Measurements from ENCODE around the gene CGB8.
"Not testable (repeated sequence)": the region's sequence is repeated elsewhere in the genome, so short reads cannot be mapped to it uniquely, and the experiment has no call there.

CGB8 gene

GRCh38 chr19:49049011-49049410 is at the start of gene CGB8:
CGB8 (minus strand) TSS chr19:49049111; CDS start chr19:49048739, 372 bp downstream.
- not testable (repeated sequence) for H3K27me3 ChIP-seq (ENCODE audit: insufficient read depth, low read length); H3K9me3 ChIP-seq (ENCODE audit: insufficient read depth, low read depth, low read length); H3K9ac ChIP-seq (ENCODE audit: low read depth, low read length); H3K4me3 ChIP-seq (ENCODE audit: low read length); H3K4me1 ChIP-seq (ENCODE audit: insufficient read depth, low read length); H3K36me3 ChIP-seq (ENCODE audit: insufficient read depth, low read depth, low read length); H3K27ac ChIP-seq (ENCODE audit: low read length)

GRCh38 chr19:49097453-49098288 is 48.8 kb upstream of the CGB8 start:
- H3K9me3 ChIP-seq (ENCODE audit: insufficient read depth, low read depth, low read length) = no peaks in the 10 kb centered on the region
- no peak overlapping the region for H3K4me3 ChIP-seq (ENCODE audit: low read length)
- H3K4me1 ChIP-seq (ENCODE audit: insufficient read depth, low read length) = no peaks in the 10 kb centered on the region
- peaks cover 96% of the 10 kb centered on the region for H3K36me3 ChIP-seq (ENCODE audit: insufficient read depth, low read depth, low read length)
- H3K9ac ChIP-seq (ENCODE audit: low read depth, low read length) = no peak overlapping the region
- H3K27me3 ChIP-seq (ENCODE audit: insufficient read depth, low read length) = no peaks in the 10 kb centered on the region
- H3K27ac ChIP-seq (ENCODE audit: low read length) = no peak overlapping the region

- H3K4me1 ChIP-seq (ENCODE audit: insufficient read depth, low read length) = no peaks in the 10 kb centered on the region
- H3K27ac ChIP-seq (ENCODE audit: low read length) = no peak overlapping the region
- no peaks in the 10 kb centered on the region for H3K9me3 ChIP-seq (ENCODE audit: insufficient read depth, low read depth, low read length)
- peaks cover 99% of the 10 kb centered on the region for H3K36me3 ChIP-seq (ENCODE audit: insufficient read depth, low read depth, low read length)
- no peak overlapping the region for H3K4me3 ChIP-seq (ENCODE audit: low read length)
- H3K9ac ChIP-seq (ENCODE audit: low read depth, low read length) = no peak overlapping the region
- H3K27me3 ChIP-seq (ENCODE audit: insufficient read depth, low read length) = no peaks in the 10 kb centered on the region
Measured at GRCh38 chr19:49094505-49095482, 45.9 kb upstream of the CGB8 start.

GRCh38 chr19:49092686-49093085 is 43.8 kb upstream of the CGB8 start:
- H3K27ac ChIP-seq (ENCODE audit: low read length) = no peak overlapping the region
- H3K9ac ChIP-seq (ENCODE audit: low read depth, low read length) = no peak overlapping the region
- H3K36me3 ChIP-seq (ENCODE audit: insufficient read depth, low read depth, low read length) = peaks cover 97% of the 10 kb centered on the region
- H3K9me3 ChIP-seq (ENCODE audit: insufficient read depth, low read depth, low read length) = no peaks in the 10 kb centered on the region
- no peak overlapping the region for H3K4me3 ChIP-seq (ENCODE audit: low read length)
- H3K27me3 ChIP-seq (ENCODE audit: insufficient read depth, low read length) = no peaks in the 10 kb centered on the region
- no peaks in the 10 kb centered on the region for H3K4me1 ChIP-seq (ENCODE audit: insufficient read depth, low read length)

- Histone ChIP-seq H3K9ac (ENCODE audit: low read depth, low read length) (no peak overlapping the region), H3K27ac (ENCODE audit: low read length) (no peak overlapping the region), H3K4me3 (ENCODE audit: low read length) (no peak overlapping the region), H3K36me3 (ENCODE audit: insufficient read depth, low read depth, low read length) (peaks cover 97% of the 10 kb centered on the region), H3K27me3 (ENCODE audit: insufficient read depth, low read length) (no peaks in the 10 kb centered on the region), H3K9me3 (ENCODE audit: insufficient read depth, low read depth, low read length) (no peaks in the 10 kb centered on the region), H3K4me1 (ENCODE audit: insufficient read depth, low read length) (no peaks in the 10 kb centered on the region)
Measured at GRCh38 chr19:49091391-49092038, 42.6 kb upstream of the CGB8 start.

GRCh38 chr19:49086296-49086695 is 37.4 kb upstream of the CGB8 start:
- Histone ChIP-seq H3K36me3 (ENCODE audit: insufficient read depth, low read depth, low read length) (peaks cover 49% of the 10 kb centered on the region), H3K4me1 (ENCODE audit: insufficient read depth, low read length) (no peaks in the 10 kb centered on the region), H3K9ac (ENCODE audit: low read depth, low read length) (peak overlapping the region; percentile 85), H3K9me3 (ENCODE audit: insufficient read depth, low read depth, low read length) (no peaks in the 10 kb centered on the region), H3K27ac (ENCODE audit: low read length) (peak overlapping the region; percentile 16), H3K4me3 (ENCODE audit: low read length) (peak overlapping the region; percentile 84), H3K27me3 (ENCODE audit: insufficient read depth, low read length) (no peaks in the 10 kb centered on the region)

GRCh38 chr19:49085868-49086232 is 36.9 kb upstream of the CGB8 start:
- H3K36me3 ChIP-seq (ENCODE audit: insufficient read depth, low read depth, low read length) = peaks cover 44% of the 10 kb centered on the region
- peak overlapping the region; percentile 85 for H3K9ac ChIP-seq (ENCODE audit: low read depth, low read length)
- H3K9me3 ChIP-seq (ENCODE audit: insufficient read depth, low read depth, low read length) = no peaks in the 10 kb centered on the region
- no peaks in the 10 kb centered on the region for H3K27me3 ChIP-seq (ENCODE audit: insufficient read depth, low read length)
- no peaks in the 10 kb centered on the region for H3K4me1 ChIP-seq (ENCODE audit: insufficient read depth, low read length)
- H3K27ac ChIP-seq (ENCODE audit: low read length) = peak overlapping the region; percentile 68
- peak overlapping the region; percentile 84 for H3K4me3 ChIP-seq (ENCODE audit: low read length)

GRCh38 chr19:49085020-49085867 is 36.3 kb upstream of the CGB8 start, which contains the start of gene SNRNP70:
SNRNP70 (plus strand) TSS chr19:49085451; CDS start chr19:49086415, 964 bp downstream.
- peak within 1 kb of the TSS; percentile 85 for H3K9ac ChIP-seq (ENCODE audit: low read depth, low read length)
- peaks cover 38% of the 10 kb centered on the region for H3K36me3 ChIP-seq (ENCODE audit: insufficient read depth, low read depth, low read length)
- H3K4me1 ChIP-seq (ENCODE audit: insufficient read depth, low read length) = no peaks in the 10 kb centered on the region
- H3K27ac ChIP-seq (ENCODE audit: low read length) = peak within 1 kb of the TSS; percentile 68
- no peaks in the 10 kb centered on the region for H3K9me3 ChIP-seq (ENCODE audit: insufficient read depth, low read depth, low read length)
- H3K27me3 ChIP-seq (ENCODE audit: insufficient read depth, low read length) = no peaks in the 10 kb centered on the region
- H3K4me3 ChIP-seq (ENCODE audit: low read length) = peak within 1 kb of the TSS; percentile 84

GRCh38 chr19:49084206-49085019 is 35.5 kb upstream of the CGB8 start:
- no peaks in the 10 kb centered on the region for H3K27me3 ChIP-seq (ENCODE audit: insufficient read depth, low read length)
- no peaks in the 10 kb centered on the region for H3K4me1 ChIP-seq (ENCODE audit: insufficient read depth, low read length)
- peak overlapping the region; percentile 84 for H3K4me3 ChIP-seq (ENCODE audit: low read length)
- H3K9ac ChIP-seq (ENCODE audit: low read depth, low read length) = peak overlapping the region; percentile 85; the same call in 1 of the 2 replicates
- no peaks in the 10 kb centered on the region for H3K9me3 ChIP-seq (ENCODE audit: insufficient read depth, low read depth, low read length)
- no peak overlapping the region for H3K27ac ChIP-seq (ENCODE audit: low read length)
- H3K36me3 ChIP-seq (ENCODE audit: insufficient read depth, low read depth, low read length) = peaks cover 30% of the 10 kb centered on the region

- no peaks in the 10 kb centered on the region for H3K9me3 ChIP-seq (ENCODE audit: insufficient read depth, low read depth, low read length)
Measured at GRCh38 chr19:49081273-49081672, 32.4 kb upstream of the CGB8 start.

More at GRCh38 chr19:49081273-49081672, 32.4 kb upstream of the CGB8 start:
- no peak overlapping the region for H3K9ac ChIP-seq (ENCODE audit: low read depth, low read length)
- H3K4me3 ChIP-seq (ENCODE audit: low read length) = no peak overlapping the region
- H3K27ac ChIP-seq (ENCODE audit: low read length) = no peak overlapping the region
- H3K27me3 ChIP-seq (ENCODE audit: insufficient read depth, low read length) = no peaks in the 10 kb centered on the region
- H3K36me3 ChIP-seq (ENCODE audit: insufficient read depth, low read depth, low read length) = peaks cover 1% of the 10 kb centered on the region; the same call in 1 of the 2 replicates
- H3K4me1 ChIP-seq (ENCODE audit: insufficient read depth, low read length) = no peaks in the 10 kb centered on the region

Data from iPS-20b (cell line).